RWPE2 (cell line): ENCODE results near the gene NHLRC2.

Experiments used
- ATAC-seq: fragments of 200-7000 bp; cut with Tn5 transposase; 3 replicates; pipeline ENCODE4 v1.9.1; 2021; ENCODE audit warnings: low read depth
- DNase-seq: peaks from one replicate; pipeline ENCODE4 v3.0.0-alpha.2; 2020; ENCODE audit warnings: low spot score
- H3K27ac ChIP-seq: fragments of 450-650 bp; 2 replicates; pipeline ENCODE4 v1.5.1; 2017; ENCODE audit warnings: mild to moderate bottlenecking; ENCODE audit not compliant: poor library complexity, severe bottlenecking
- H3K27me3 ChIP-seq: fragments of 250-450 bp; sonication (Bioruptor Pico); 2 replicates; pipeline ENCODE4 v1.5.1; 2021; ENCODE audit warnings: mild to moderate bottlenecking, moderate library complexity; ENCODE audit not compliant: insufficient read depth, poor library complexity, severe bottlenecking
- H3K36me3 ChIP-seq: fragments of 250-450 bp; sonication (Bioruptor Pico); 2 replicates; pipeline ENCODE4 v1.5.1; 2020; ENCODE audit warnings: low read depth, mild to moderate bottlenecking, moderate library complexity
- H3K4me1 ChIP-seq: fragments of 250-450 bp; sonication (Bioruptor Pico); 2 replicates; pipeline ENCODE4 v1.5.1; 2021; ENCODE audit warnings: mild to moderate bottlenecking, moderate library complexity; ENCODE audit not compliant: insufficient read depth, poor library complexity, severe bottlenecking
- H3K4me3 ChIP-seq: fragments of 250-450 bp; sonication (Bioruptor Pico); 2 replicates; pipeline ENCODE4 v1.5.1; 2021; ENCODE audit warnings: mild to moderate bottlenecking, moderate library complexity; ENCODE audit not compliant: severe bottlenecking
- H3K9me3 ChIP-seq: fragments of 250-450 bp; sonication (Bioruptor Pico); 2 replicates; pipeline ENCODE4 v1.5.1; 2021; ENCODE audit warnings: mild to moderate bottlenecking, moderate library complexity; ENCODE audit not compliant: severe bottlenecking
- TF ChIP-seq, protein P1 (sequence below): fragments of 450-650 bp; IDR thresholded peaks from one replicate; pipeline ENCODE4 v1.5.1; 2017; ENCODE audit warnings: mild to moderate bottlenecking, moderate library complexity; ENCODE audit not compliant: poor library complexity, severe bottlenecking

NHLRC2 gene

GRCh38 chr10:113924186-113924585, 69.7 kb downstream of the NHLRC2 start:
- Histone ChIP-seq H3K4me3 (no peak overlapping the region), H3K9me3 (no peaks in the 10 kb centered on the region), H3K27me3 (no peaks in the 10 kb centered on the region), H3K36me3 (no peaks in the 10 kb centered on the region), H3K4me1 (no peaks in the 10 kb centered on the region), H3K27ac (no peak overlapping the region)
- DNase-seq (no peak), ATAC-seq (no peak)
- TF ChIP-seq, protein P1, sequence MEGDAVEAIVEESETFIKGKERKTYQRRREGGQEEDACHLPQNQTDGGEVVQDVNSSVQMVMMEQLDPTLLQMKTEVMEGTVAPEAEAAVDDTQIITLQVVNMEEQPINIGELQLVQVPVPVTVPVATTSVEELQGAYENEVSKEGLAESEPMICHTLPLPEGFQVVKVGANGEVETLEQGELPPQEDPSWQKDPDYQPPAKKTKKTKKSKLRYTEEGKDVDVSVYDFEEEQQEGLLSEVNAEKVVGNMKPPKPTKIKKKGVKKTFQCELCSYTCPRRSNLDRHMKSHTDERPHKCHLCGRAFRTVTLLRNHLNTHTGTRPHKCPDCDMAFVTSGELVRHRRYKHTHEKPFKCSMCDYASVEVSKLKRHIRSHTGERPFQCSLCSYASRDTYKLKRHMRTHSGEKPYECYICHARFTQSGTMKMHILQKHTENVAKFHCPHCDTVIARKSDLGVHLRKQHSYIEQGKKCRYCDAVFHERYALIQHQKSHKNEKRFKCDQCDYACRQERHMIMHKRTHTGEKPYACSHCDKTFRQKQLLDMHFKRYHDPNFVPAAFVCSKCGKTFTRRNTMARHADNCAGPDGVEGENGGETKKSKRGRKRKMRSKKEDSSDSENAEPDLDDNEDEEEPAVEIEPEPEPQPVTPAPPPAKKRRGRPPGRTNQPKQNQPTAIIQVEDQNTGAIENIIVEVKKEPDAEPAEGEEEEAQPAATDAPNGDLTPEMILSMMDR = no peak

GRCh38 chr10:113924664-113925063, 70.2 kb downstream of the NHLRC2 start:
- H3K4me1 ChIP-seq = no peaks in the 10 kb centered on the region
- no peaks in the 10 kb centered on the region for H3K27me3 ChIP-seq
- DNase-seq = no peak
- H3K27ac ChIP-seq = no peak overlapping the region
- TF ChIP-seq, protein P1 = no peak
- no peaks in the 10 kb centered on the region for H3K36me3 ChIP-seq
- H3K4me3 ChIP-seq = no peak overlapping the region
- no peaks in the 10 kb centered on the region for H3K9me3 ChIP-seq
- ATAC-seq = no peak

DNA sequence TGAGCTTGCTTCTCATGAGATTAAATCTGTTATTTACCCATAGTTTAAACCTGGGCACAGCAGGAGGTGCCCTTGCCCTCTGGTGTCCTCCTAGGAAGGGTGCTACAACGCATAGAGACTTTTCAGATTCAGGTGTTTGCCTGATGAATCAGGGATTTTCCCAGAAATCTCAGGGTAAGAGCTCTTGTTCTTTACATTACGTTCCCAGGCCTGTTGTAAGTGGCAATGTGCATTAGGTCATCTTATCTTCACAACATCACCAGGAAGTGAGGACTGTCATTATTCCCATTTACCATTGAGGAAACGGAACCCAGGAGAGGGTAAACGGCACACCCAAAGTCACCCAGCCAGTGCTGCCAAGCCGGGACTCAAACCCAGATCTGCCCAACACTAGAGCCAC, 73.0 kb downstream of the NHLRC2 start:
- TF ChIP-seq, protein P1 = no peak
- Histone ChIP-seq H3K9me3 (no peaks in the 10 kb centered on the region), H3K27me3 (no peaks in the 10 kb centered on the region), H3K4me1 (no peaks in the 10 kb centered on the region), H3K36me3 (no peaks in the 10 kb centered on the region), H3K27ac (no peak overlapping the region), H3K4me3 (no peak overlapping the region)
- DNase-seq (no peak), ATAC-seq (no peak)

DNA sequence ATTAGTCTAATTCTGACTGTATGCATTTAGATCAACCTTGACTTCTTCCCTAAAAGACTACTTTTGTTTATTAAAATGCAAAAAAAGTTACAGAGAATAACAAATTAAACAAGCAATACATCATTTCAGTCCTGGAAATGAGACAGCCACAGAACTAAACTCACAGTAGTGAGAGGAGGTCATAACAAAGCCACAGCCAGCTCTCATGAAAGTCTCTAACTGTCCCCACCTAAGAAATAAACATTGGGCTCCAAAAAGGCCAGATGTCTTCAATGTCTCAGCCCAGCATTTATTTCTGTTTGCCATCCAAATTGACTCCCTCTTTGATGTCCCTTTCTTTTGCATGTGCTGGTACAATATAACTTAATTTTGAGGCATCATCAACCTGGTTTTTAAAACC, 74.4 kb downstream of the NHLRC2 start:
- no peaks in the 10 kb centered on the region for H3K9me3 ChIP-seq
- no peaks in the 10 kb centered on the region for H3K36me3 ChIP-seq
- no peak overlapping the region for H3K4me3 ChIP-seq
- DNase-seq (no peak), ATAC-seq (no peak)
- no peak overlapping the region for H3K27ac ChIP-seq
- H3K27me3 ChIP-seq = no peaks in the 10 kb centered on the region
- TF ChIP-seq, protein P1 = no peak
- H3K4me1 ChIP-seq = no peaks in the 10 kb centered on the region

GRCh38 chr10:113929522-113929921, 75.1 kb downstream of the NHLRC2 start:
- TF ChIP-seq, protein P1 = no peak
- H3K4me3 ChIP-seq = no peak overlapping the region
- no peak for ATAC-seq

More at GRCh38 chr10:113929522-113929921, 75.1 kb downstream of the NHLRC2 start:
- Histone ChIP-seq H3K36me3 (no peaks in the 10 kb centered on the region), H3K9me3 (no peaks in the 10 kb centered on the region), H3K27me3 (no peaks in the 10 kb centered on the region), H3K27ac (no peak overlapping the region), H3K4me1 (no peaks in the 10 kb centered on the region)
- no peak for DNase-seq
